ENCODE measurements around the gene BAIAP2L1. TPM values are rescaled to one million over a fixed set of nuclear protein-coding genes. Genes with fewer than 3 reads are reported as not detected.

Gene BAIAP2L1
- total RNA-seq, 4 donors from 2014 or later, result 17.2 to 28.9 (median 20.7) TPM

- TF ChIP-seq CTCF (IDR thresholded peaks at IDR 0.05) (no peak), POLR2A (IDR thresholded peaks at IDR 0.05) (no peak)
- intact Hi-C loops (cut with DNase I; ENCODE audit: low total_unique reads), result no loop called here
- no peak overlapping the region for H3K4me3 ChIP-seq (ENCODE audit: low read depth, poor library complexity, severe bottlenecking)
- no peak for DNase-seq (ENCODE audit: low spot score in 2 of 2)
- 28 to 39% methylated on average over 9 of the region's 9 CpGs for WGBS, 2 donors
Measured at GRCh38 chr7:98251231-98251600, 149.7 kb downstream of the BAIAP2L1 start.

- no peak for DNase-seq (ENCODE audit: low spot score in 2 of 2)
- TF ChIP-seq POLR2A (IDR thresholded peaks at IDR 0.05) (no peak), CTCF (IDR thresholded peaks at IDR 0.05) (no peak)
- intact Hi-C loops (cut with DNase I; ENCODE audit: low total_unique reads), result no loop called here
- WGBS, 2 donors, result 63 to 81% methylated on average over 3 of the region's 3 CpGs
- H3K4me3 ChIP-seq (ENCODE audit: low read depth, poor library complexity, severe bottlenecking), result no peak overlapping the region
Measured at GRCh38 chr7:98250789-98251188, 150.1 kb downstream of the BAIAP2L1 start.

GRCh38 chr7:98249106-98249505, 151.8 kb downstream of the BAIAP2L1 start:
- no peak for DNase-seq (ENCODE audit: low spot score in 2 of 2)
- H3K4me3 ChIP-seq (ENCODE audit: low read depth, poor library complexity, severe bottlenecking), result no peak overlapping the region
- TF ChIP-seq CTCF (IDR thresholded peaks at IDR 0.05) (no peak), POLR2A (IDR thresholded peaks at IDR 0.05) (no peak)
- 77 to 84% methylated on average over 6 of the region's 6 CpGs for WGBS, 2 donors
- intact Hi-C loops (cut with DNase I; ENCODE audit: low total_unique reads), result no loop called here

- no peak for DNase-seq (ENCODE audit: low spot score in 2 of 2)
- intact Hi-C loops (cut with DNase I; ENCODE audit: low total_unique reads), result no loop called here
- TF ChIP-seq CTCF (IDR thresholded peaks at IDR 0.05) (no peak), POLR2A (IDR thresholded peaks at IDR 0.05) (no peak)
- WGBS, 2 donors, result 94 to 95% methylated on average over 12 of the region's 12 CpGs
- no peak overlapping the region for H3K4me3 ChIP-seq (ENCODE audit: low read depth, poor library complexity, severe bottlenecking)
Measured at GRCh38 chr7:98248156-98248555, 152.7 kb downstream of the BAIAP2L1 start.

GRCh38 chr7:98244871-98245270, 156.0 kb downstream of the BAIAP2L1 start:
- no peak overlapping the region for H3K4me3 ChIP-seq (ENCODE audit: low read depth, poor library complexity, severe bottlenecking)
- DNase-seq (ENCODE audit: low spot score in 2 of 2), result no peak
- WGBS, 2 donors, result 93 to 95% methylated on average over 10 to 14 of the region's 14 CpGs
- TF ChIP-seq POLR2A (IDR thresholded peaks at IDR 0.05) (no peak), CTCF (IDR thresholded peaks at IDR 0.05) (no peak)
- intact Hi-C loops (cut with DNase I; ENCODE audit: low total_unique reads), result no loop called here

GRCh38 chr7:98242934-98243333, 158.0 kb downstream of the BAIAP2L1 start:
- no peak for TF ChIP-seq CTCF (IDR thresholded peaks at IDR 0.05)
- TF ChIP-seq POLR2A (IDR thresholded peaks at IDR 0.05), result no peak
- intact Hi-C loops (cut with DNase I; ENCODE audit: low total_unique reads), result no loop called here
- WGBS, 2 donors, result 90 to 100% methylated on average over 4 of the region's 4 CpGs
- no peak overlapping the region for H3K4me3 ChIP-seq (ENCODE audit: low read depth, poor library complexity, severe bottlenecking)
- no peak for DNase-seq (ENCODE audit: low spot score in 2 of 2)
